T follicular helper cell (primary cell): ENCODE data around the gene ACTN1.

ENCODE experiments used
- DNase-seq: peaks from one replicate; pipeline ENCODE4 v3.0.0-alpha.2; 2020; ENCODE audit warnings: low read depth

The ACTN1 gene

GRCh38 chr14:68824207-68824516 lies 154.9 kb downstream of the ACTN1 start:
- DNase-seq = no peak
